ENCODE data around the gene ZP1.

The ZP1 gene

GRCh38 chr11:60872961-60873524 lies 5.7 kb downstream of the ZP1 start:
- DNase-seq (ENCODE audit: low read depth): peak; percentile 61
- in situ Hi-C loops (cut with HindIII; ENCODE audit: low sequenced_read_pairs): no loop called here
- no peak overlapping the region for H3K4me3 ChIP-seq (ENCODE audit: low read depth, low read length)
- no peak for TF ChIP-seq CTCF (IDR thresholded peaks at IDR 0.05; ENCODE audit: low read depth, low read length, missing control alignments)

DNA sequence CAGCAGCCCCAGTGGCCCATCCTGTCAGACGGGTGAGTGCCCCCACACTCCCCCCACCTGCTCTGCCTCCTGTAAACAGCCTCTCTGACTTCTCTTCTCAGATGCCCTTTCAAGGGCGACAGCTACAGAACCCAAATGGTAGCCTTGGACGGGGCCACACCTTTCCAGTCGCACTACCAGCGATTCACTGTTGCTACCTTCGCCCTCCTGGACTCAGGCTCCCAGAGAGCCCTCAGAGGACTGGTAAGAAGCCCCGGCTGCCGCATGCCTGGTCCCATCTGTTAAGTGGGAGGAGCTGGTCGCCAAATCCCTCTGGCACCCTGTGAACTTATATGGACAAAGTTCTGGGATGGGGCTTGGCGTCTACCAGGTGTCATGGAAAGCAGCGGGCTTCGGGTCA lies 6.2 kb downstream of the ZP1 start:
- in situ Hi-C loops (cut with HindIII; ENCODE audit: low sequenced_read_pairs): no loop called here
- no peak for TF ChIP-seq CTCF (IDR thresholded peaks at IDR 0.05; ENCODE audit: low read depth, low read length, missing control alignments)
- H3K4me3 ChIP-seq (ENCODE audit: low read depth, low read length): no peak overlapping the region
- DNase-seq (ENCODE audit: low read depth): no peak

- in situ Hi-C loops (cut with HindIII; ENCODE audit: low sequenced_read_pairs): no loop called here
- TF ChIP-seq CTCF (IDR thresholded peaks at IDR 0.05; ENCODE audit: low read depth, low read length, missing control alignments): no peak
- no peak overlapping the region for H3K4me3 ChIP-seq (ENCODE audit: low read depth, low read length)
- DNase-seq (ENCODE audit: low read depth): no peak
Observed at GRCh38 chr11:60874421-60875365, 7.4 kb downstream of the ZP1 start.

DNA sequence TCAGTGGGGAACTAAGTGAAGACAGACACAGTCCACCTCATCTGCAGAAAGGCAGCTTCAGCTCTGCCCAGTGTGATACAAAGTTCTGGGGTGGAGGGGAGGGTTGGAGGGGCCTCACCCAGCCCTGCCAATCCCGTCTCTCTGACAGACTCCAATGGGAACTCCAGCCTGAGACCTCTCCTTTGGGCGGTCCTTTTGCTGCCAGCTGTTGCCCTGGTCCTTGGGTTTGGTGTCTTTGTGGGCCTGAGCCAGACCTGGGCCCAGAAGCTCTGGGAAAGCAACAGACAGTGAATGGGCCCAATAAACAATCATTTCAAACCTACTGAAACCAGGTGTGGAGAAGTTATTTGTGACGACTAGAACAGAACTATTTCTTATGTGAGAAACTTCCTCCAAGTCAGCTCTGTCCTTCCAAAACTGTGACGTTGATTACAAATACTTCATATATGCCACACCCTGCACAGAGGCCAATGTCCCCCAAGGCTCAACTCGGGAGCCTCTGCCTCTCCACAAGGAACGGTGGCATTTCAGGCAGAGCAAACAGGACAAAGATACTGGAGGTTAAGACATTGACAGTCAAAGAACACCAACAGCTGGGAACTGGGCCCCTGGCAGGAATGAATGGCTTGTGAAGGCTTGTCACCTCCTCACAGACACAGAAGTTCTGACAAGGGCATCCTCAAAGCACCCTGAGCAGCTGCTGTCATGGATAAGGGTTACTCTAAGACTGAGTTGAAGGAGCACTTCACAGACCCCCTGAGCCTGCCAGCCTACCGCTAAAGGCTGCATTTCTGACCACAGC lies 8.2 kb downstream of the ZP1 start:
- TF ChIP-seq CTCF (IDR thresholded peaks at IDR 0.05; ENCODE audit: low read depth, low read length, missing control alignments): no peak
- H3K4me3 ChIP-seq (ENCODE audit: low read depth, low read length): no peak overlapping the region
- in situ Hi-C loops (cut with HindIII; ENCODE audit: low sequenced_read_pairs): no loop called here
- no peak for DNase-seq (ENCODE audit: low read depth)

- TF ChIP-seq CTCF (IDR thresholded peaks at IDR 0.05; ENCODE audit: low read depth, low read length, missing control alignments): no peak
- no peak overlapping the region for H3K4me3 ChIP-seq (ENCODE audit: low read depth, low read length)
- in situ Hi-C loops (cut with HindIII; ENCODE audit: low sequenced_read_pairs): no loop called here
- DNase-seq (ENCODE audit: low read depth): no peak
Observed at GRCh38 chr11:60876168-60876485, 8.8 kb downstream of the ZP1 start.

GRCh38 chr11:60878245-60879101 lies 11.1 kb downstream of the ZP1 start:
- in situ Hi-C loops (cut with HindIII; ENCODE audit: low sequenced_read_pairs): no loop called here
- TF ChIP-seq CTCF (IDR thresholded peaks at IDR 0.05; ENCODE audit: low read depth, low read length, missing control alignments): no peak
- no peak for DNase-seq (ENCODE audit: low read depth)
- H3K4me3 ChIP-seq (ENCODE audit: low read depth, low read length): no peak overlapping the region

Data from astrocyte of the cerebellum (primary cell).